ENCODE measurements around the gene NMNAT3. TPM values are rescaled to one million over a fixed set of nuclear protein-coding genes. Genes with fewer than 3 reads are reported as not detected.

The NMNAT3 gene
- total and polyA plus RNA-seq, 2 donors: 7.5 to 11.9 TPM

GRCh38 chr3:139518926-139519842 lies 158.6 kb downstream of the NMNAT3 start:
- Histone ChIP-seq H3K4me3 (ENCODE audit: low read depth, low read length) (no peak overlapping the region), H3K27ac (ENCODE audit: low read depth) (no peak overlapping the region), H3K36me3 (ENCODE audit: insufficient read depth) (no peaks in the 10 kb centered on the region), H3K4me1 (ENCODE audit: insufficient read depth) (no peaks in the 10 kb centered on the region)
- WGBS: 96% methylated on average over 9 of the region's 9 CpGs
- DNase-seq (ENCODE audit: extremely low spot score): no peak

- no peak for DNase-seq (ENCODE audit: extremely low spot score)
- no peak overlapping the region for H3K27ac ChIP-seq (ENCODE audit: low read depth)
- 72% methylated on average over 6 of the region's 6 CpGs for WGBS
- no peak overlapping the region for H3K4me3 ChIP-seq (ENCODE audit: low read depth, low read length)
- H3K36me3 ChIP-seq (ENCODE audit: insufficient read depth): no peaks in the 10 kb centered on the region
- no peaks in the 10 kb centered on the region for H3K4me1 ChIP-seq (ENCODE audit: insufficient read depth)
Observed at GRCh38 chr3:139518306-139518705, 159.5 kb downstream of the NMNAT3 start.

- DNase-seq (ENCODE audit: extremely low spot score): no peak
- H3K27ac ChIP-seq (ENCODE audit: low read depth): no peak overlapping the region
- WGBS: 70% methylated on average over 5 of the region's 5 CpGs
- no peaks in the 10 kb centered on the region for H3K36me3 ChIP-seq (ENCODE audit: insufficient read depth)
- no peak overlapping the region for H3K4me3 ChIP-seq (ENCODE audit: low read depth, low read length)
- no peaks in the 10 kb centered on the region for H3K4me1 ChIP-seq (ENCODE audit: insufficient read depth)
Observed at GRCh38 chr3:139517321-139518065, 160.3 kb downstream of the NMNAT3 start.

- Histone ChIP-seq H3K4me1 (ENCODE audit: insufficient read depth) (no peaks in the 10 kb centered on the region), H3K4me3 (ENCODE audit: low read depth, low read length) (no peak overlapping the region), H3K36me3 (ENCODE audit: insufficient read depth) (no peaks in the 10 kb centered on the region), H3K27ac (ENCODE audit: low read depth) (no peak overlapping the region)
- WGBS: 96% methylated on average over 4 of the region's 4 CpGs
- no peak for DNase-seq (ENCODE audit: extremely low spot score)
Observed at GRCh38 chr3:139514741-139515140, 163.0 kb downstream of the NMNAT3 start.

Small RNA genes lying within 50 kb of the gene (small RNA-seq; reads per million reads assigned to genes)
- not detected for gene RN7SL724P

Other genes starting within 250 kb of the NMNAT3 start
- not detected for gene RBP2, start 201.5 kb downstream of the NMNAT3 start, total RNA-seq
- not detected for gene RBP2, start 201.5 kb downstream of the NMNAT3 start, polyA plus RNA-seq
- gene RBP1, start 138.2 kb downstream of the NMNAT3 start, total RNA-seq: 41.5 TPM
- 94.2 TPM for gene RBP1, start 138.2 kb downstream of the NMNAT3 start, polyA plus RNA-seq